ENCODE measurements around the gene ERC2. TPM values are rescaled to one million over a fixed set of nuclear protein-coding genes. Genes with fewer than 3 reads are reported as not detected.

Gene ERC2
- total and polyA plus RNA-seq, 8 donors = 1.2 to 4.8 (median 2.3) TPM

DNA sequence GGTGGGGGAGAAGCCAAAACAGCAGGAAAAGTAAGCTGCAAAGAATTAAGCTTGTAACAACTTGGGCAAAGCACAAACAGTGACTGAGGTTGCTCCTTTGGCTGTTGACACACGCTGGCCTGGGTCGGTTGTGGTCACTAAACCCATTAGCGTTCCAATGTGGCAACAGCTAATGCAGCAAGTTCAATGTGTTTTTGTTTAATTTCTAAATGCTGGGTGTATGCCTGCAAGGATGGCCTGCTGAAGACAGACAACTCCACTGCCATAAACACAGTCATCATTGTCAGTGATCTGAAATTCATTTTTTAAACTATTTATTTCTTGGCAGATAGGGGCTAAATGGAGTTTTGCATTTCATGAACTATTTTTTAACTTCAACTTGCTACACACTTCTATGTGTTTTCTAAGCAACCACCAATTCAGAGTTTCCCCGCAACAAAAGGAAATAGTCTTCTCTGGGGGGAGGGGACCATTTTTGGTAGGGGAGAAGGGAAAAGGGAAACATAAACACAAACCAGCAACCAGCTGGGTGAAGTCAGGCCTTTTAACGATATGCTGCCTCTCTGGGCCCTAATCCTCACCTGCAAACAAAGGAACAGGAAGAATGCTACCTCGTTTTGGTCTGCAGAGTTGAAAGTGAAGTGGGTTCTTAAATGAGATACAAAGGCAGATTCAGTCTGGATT is 946.4 kb downstream of the ERC2 start:
- 86% methylated on average over 6 of the region's 6 CpGs for WGBS, 2 donors
- H3K36me3 ChIP-seq = no peaks in the 10 kb centered on the region
- ATAC-seq = no peak
- peaks cover 4 to 21% (median 15%) of the 10 kb centered on the region in 3 donors for H3K4me1 ChIP-seq
- no peak for DNase-seq
- TF ChIP-seq, protein P1, sequence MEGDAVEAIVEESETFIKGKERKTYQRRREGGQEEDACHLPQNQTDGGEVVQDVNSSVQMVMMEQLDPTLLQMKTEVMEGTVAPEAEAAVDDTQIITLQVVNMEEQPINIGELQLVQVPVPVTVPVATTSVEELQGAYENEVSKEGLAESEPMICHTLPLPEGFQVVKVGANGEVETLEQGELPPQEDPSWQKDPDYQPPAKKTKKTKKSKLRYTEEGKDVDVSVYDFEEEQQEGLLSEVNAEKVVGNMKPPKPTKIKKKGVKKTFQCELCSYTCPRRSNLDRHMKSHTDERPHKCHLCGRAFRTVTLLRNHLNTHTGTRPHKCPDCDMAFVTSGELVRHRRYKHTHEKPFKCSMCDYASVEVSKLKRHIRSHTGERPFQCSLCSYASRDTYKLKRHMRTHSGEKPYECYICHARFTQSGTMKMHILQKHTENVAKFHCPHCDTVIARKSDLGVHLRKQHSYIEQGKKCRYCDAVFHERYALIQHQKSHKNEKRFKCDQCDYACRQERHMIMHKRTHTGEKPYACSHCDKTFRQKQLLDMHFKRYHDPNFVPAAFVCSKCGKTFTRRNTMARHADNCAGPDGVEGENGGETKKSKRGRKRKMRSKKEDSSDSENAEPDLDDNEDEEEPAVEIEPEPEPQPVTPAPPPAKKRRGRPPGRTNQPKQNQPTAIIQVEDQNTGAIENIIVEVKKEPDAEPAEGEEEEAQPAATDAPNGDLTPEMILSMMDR (IDR thresholded peaks at IDR 0.05) = no peak
- intact Hi-C loops (cut with DNase I) = no loop called here
- no peak for FAIRE-seq
- H3K27me3 ChIP-seq = no peaks in the 10 kb centered on the region
- no peak overlapping the region for H3K27ac ChIP-seq
- no peak overlapping the region for H3K4me3 ChIP-seq
- no peaks in the 10 kb centered on the region for H3K9me3 ChIP-seq

GRCh38 chr3:55521064-55521737 is 947.1 kb downstream of the ERC2 start:
- ATAC-seq (no peak), DNase-seq (no peak), FAIRE-seq (no peak)
- WGBS, 2 donors = 92 to 93% methylated on average over 9 of the region's 9 CpGs
- TF ChIP-seq, protein P1 (IDR thresholded peaks at IDR 0.05) = no peak
- no peaks in the 10 kb centered on the region for H3K27me3 ChIP-seq
- no peak overlapping the region for H3K27ac ChIP-seq
- H3K4me3 ChIP-seq = no peak overlapping the region
- H3K36me3 ChIP-seq = no peaks in the 10 kb centered on the region
- H3K9me3 ChIP-seq = no peaks in the 10 kb centered on the region
- H3K4me1 ChIP-seq = peaks cover 4 to 14% (median 8%) of the 10 kb centered on the region in 3 donors
- intact Hi-C loops (cut with DNase I) = no loop called here

GRCh38 chr3:55519019-55519418 is 949.2 kb downstream of the ERC2 start:
- ATAC-seq (no peak), FAIRE-seq (no peak), DNase-seq (no peak)
- Histone ChIP-seq H3K4me1 (peaks cover 0 to under 1% (median 0%) of the 10 kb centered on the region in 3 donors), H3K9me3 (no peaks in the 10 kb centered on the region), H3K4me3 (no peak overlapping the region), H3K27me3 (no peaks in the 10 kb centered on the region), H3K27ac (no peak overlapping the region), H3K36me3 (no peaks in the 10 kb centered on the region)
- 60 to 62% methylated on average over 3 of the region's 3 CpGs for WGBS, 2 donors
- TF ChIP-seq, protein P1 (IDR thresholded peaks at IDR 0.05) = no peak
- intact Hi-C loops (cut with DNase I) = no loop called here

GRCh38 chr3:55518451-55518850 is 949.8 kb downstream of the ERC2 start:
- intact Hi-C loops (cut with DNase I) = no loop called here
- TF ChIP-seq, protein P1 (IDR thresholded peaks at IDR 0.05) = no peak
- H3K4me1 ChIP-seq = no peaks in the 10 kb centered on the region
- H3K27ac ChIP-seq = no peak overlapping the region
- H3K27me3 ChIP-seq = no peaks in the 10 kb centered on the region
- no peaks in the 10 kb centered on the region for H3K9me3 ChIP-seq
- FAIRE-seq = no peak
- 50 to 54% methylated on average over 6 of the region's 6 CpGs for WGBS, 2 donors
- H3K36me3 ChIP-seq = no peaks in the 10 kb centered on the region
- DNase-seq = no peak
- ATAC-seq = no peak
- no peak overlapping the region for H3K4me3 ChIP-seq
